AG10803 (cell line): ENCODE results near the gene BNC2.

Experiments
- DNase-seq: peaks from one replicate; pipeline ENCODE4 v3.0.0; 2010; ENCODE audit warnings: low read depth
- H3K4me3 ChIP-seq: 2 replicates; pipeline ENCODE4 v1.5.1; 2011; ENCODE audit warnings: mild to moderate bottlenecking, low read length, control low read depth
- TF ChIP-seq, protein P1 (sequence below): conservative IDR thresholded peaks from 2 replicates; pipeline ENCODE4 v1.5.1; 2011; ENCODE audit warnings: mild to moderate bottlenecking, low read length, control low read depth, inconsistent platforms

Gene BNC2

DNA sequence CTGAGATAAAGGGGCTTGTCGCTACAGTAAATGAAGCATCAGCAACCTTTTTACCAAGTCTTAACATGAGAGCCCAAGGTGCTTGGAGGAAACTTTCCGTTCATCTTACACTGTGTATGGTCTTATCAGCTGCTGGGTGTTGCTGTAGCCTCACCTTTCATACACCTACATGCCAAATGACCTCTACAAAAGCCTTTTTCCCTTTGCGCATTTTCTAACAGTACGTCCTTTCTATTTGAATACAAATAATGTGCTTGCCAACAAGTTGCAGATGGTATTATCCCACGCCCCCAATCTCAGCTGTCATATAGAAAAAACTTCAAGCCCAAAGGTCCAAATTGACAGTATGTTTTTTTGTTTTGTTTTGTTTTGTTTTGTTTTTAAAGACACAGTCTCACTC, 96.9 kb downstream of the BNC2 start:
- DNase-seq, result no peak
- TF ChIP-seq, protein P1, sequence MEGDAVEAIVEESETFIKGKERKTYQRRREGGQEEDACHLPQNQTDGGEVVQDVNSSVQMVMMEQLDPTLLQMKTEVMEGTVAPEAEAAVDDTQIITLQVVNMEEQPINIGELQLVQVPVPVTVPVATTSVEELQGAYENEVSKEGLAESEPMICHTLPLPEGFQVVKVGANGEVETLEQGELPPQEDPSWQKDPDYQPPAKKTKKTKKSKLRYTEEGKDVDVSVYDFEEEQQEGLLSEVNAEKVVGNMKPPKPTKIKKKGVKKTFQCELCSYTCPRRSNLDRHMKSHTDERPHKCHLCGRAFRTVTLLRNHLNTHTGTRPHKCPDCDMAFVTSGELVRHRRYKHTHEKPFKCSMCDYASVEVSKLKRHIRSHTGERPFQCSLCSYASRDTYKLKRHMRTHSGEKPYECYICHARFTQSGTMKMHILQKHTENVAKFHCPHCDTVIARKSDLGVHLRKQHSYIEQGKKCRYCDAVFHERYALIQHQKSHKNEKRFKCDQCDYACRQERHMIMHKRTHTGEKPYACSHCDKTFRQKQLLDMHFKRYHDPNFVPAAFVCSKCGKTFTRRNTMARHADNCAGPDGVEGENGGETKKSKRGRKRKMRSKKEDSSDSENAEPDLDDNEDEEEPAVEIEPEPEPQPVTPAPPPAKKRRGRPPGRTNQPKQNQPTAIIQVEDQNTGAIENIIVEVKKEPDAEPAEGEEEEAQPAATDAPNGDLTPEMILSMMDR, result no peak
- H3K4me3 ChIP-seq, result no peak overlapping the region

DNA sequence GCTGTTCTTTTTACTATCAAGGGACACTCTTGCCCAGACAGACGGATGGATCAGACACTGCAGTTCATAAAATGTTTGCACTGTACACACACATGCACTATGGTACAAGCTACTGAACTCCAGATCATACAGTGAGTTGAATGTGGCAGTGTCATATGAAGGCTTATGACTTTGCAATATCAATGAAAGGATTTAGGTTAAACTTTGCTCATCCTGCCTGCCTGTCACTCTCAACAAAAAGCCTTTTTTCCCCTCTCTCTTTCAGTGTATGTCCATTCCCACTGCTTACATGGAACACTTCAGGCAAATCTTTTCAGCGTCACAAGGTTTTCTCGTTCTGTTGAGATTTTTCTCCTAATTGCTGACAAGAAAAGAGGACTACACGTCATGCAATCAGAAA, 97.4 kb downstream of the BNC2 start:
- DNase-seq, result no peak
- TF ChIP-seq, protein P1, result no peak
- no peak overlapping the region for H3K4me3 ChIP-seq

DNA sequence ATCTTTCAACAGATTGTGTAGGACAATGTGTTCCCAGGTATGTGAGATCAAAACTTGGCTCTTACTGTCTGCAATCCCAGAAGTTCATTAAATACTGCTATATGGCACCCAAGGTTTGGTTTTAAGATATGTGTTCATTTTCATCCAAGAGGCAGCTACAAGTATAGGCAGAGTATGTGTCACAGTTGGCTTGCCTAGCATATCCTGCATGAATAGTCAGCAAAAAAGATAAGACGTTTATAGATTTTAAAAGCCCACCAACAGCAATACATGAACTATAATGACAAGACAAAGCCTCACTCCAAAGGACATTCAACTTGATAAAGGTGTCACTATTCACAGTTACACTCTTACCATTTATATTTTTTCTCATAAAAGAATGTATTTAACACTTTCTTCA, 99.1 kb downstream of the BNC2 start:
- TF ChIP-seq, protein P1, result no peak
- DNase-seq, result no peak
- no peak overlapping the region for H3K4me3 ChIP-seq

DNA sequence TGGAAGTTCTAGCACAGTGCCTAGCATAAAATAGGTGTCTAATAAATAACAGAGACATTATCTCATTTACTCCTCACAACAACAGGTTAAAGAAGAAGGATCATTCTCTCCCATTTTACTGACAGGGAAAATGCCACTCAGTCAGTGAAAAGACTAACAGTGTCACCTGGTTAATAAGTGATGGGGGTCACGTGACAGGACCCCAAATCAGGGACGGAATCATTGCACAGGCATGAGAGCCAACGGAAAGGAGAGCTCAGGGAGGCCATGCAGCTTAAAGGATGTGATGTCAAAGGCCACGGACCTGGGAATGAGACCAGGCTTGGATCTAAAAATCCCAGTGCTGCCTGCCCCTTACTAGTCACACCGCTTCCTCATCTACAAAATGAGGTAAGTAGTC, 101.2 kb downstream of the BNC2 start:
- no peak for DNase-seq
- TF ChIP-seq, protein P1, result no peak
- H3K4me3 ChIP-seq, result no peak overlapping the region

DNA sequence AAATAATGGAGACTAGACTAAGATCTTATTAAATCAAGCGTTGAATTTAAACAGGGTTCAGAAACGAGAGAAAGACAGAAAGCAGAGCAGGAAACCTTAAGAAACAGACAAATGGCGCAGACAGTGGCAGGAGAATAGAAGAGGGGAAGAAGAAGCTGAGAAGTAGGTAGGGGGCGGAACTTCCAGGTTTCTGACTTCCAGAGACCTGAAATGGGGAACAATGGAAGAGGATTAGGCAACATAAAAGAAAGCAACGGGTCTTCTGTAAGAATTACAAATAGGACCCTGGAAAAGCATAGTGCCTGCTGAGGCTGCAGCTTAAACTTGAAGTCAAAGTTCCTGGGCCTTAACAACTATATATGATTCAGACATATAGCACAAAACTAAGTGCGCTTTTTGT, 101.7 kb downstream of the BNC2 start:
- no peak overlapping the region for H3K4me3 ChIP-seq
- no peak for DNase-seq
- TF ChIP-seq, protein P1, result no peak

DNA sequence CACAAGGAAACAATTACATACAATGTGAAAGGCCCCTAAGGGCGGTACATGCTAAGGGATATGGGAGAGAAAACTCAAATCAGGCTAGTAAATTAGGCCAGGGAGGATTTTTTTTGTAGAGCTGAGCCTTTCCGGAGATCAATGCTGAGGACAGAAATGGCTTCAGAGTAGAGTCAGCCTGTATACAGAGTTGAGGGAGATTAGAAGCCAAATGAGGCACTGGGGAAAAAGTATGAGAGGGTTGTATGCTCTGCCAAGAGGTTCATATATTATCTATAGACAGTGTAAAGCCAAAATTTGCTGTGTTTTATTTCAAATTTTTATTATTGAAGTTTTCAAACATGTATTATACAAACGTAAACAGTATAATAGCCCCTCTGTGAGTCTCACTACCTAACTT, 103.1 kb downstream of the BNC2 start:
- DNase-seq, result no peak
- no peak overlapping the region for H3K4me3 ChIP-seq
- TF ChIP-seq, protein P1, result no peak

DNA sequence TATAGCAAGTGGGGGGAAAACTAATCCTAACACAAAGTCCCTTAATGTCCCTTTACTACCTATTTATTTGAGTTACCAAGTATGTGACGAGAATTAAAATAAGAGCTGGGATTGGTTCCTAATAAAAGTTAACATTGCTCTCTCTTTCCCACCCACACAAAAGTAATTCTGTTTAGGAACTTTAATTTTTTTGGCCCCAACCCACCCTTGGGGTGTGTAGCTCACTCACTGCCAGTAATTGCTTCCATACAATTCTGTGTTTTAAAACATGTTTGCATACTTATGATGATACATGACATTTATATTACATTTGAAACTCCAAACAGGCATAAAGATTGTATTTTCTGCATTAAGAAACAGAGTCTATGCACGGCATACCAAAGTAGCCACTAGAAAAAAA, 106.5 kb downstream of the BNC2 start:
- no peak for DNase-seq
- H3K4me3 ChIP-seq, result no peak overlapping the region

More for the DNA sequence above, 106.5 kb downstream of the BNC2 start:
- TF ChIP-seq, protein P1, result no peak
